Activated naive CD8-positive, alpha-beta T cell treated with anti-CD3 and anti-CD28 coated beads for 36 hours (primary cell): ENCODE data around the gene DDX10. TPM values are rescaled to one million over a fixed set of nuclear protein-coding genes. Genes with fewer than 3 reads are reported as not detected.

Experiments used
- DNase-seq: peaks from one replicate; pipeline ENCODE4 v3.0.0; 2021
- H3K27ac Mint-ChIP-seq: one replicate; pipeline ENCODE4 v1.8.0; 2022; ENCODE audit warnings: mild to moderate bottlenecking, moderate library complexity, mixed read lengths
- H3K27me3 Mint-ChIP-seq: one replicate; pipeline ENCODE4 v1.8.0; 2022; ENCODE audit warnings: mild to moderate bottlenecking, mixed read lengths
- H3K36me3 Mint-ChIP-seq: one replicate; pipeline ENCODE4 v1.8.0; 2021; ENCODE audit warnings: mild to moderate bottlenecking, mixed read lengths
- H3K4me1 Mint-ChIP-seq: one replicate; pipeline ENCODE4 v1.8.0; 2021; ENCODE audit warnings: mixed read lengths
- H3K4me3 Mint-ChIP-seq: one replicate; pipeline ENCODE4 v1.8.0; 2022; ENCODE audit warnings: mild to moderate bottlenecking, moderate library complexity, mixed read lengths
- H3K9me3 Mint-ChIP-seq: one replicate; pipeline ENCODE4 v1.8.0; 2022; ENCODE audit warnings: mixed read lengths
- total RNA-seq, 2 experiments: library from RNA; stranded (reverse); gene quantifications; one replicate each; pipeline ENCODE4 v1.2.3, GENCODE V29; 2021

The DDX10 gene
- total RNA-seq, 2 experiments from 2014 or later = 55.7 to 56.0 TPM

DNA sequence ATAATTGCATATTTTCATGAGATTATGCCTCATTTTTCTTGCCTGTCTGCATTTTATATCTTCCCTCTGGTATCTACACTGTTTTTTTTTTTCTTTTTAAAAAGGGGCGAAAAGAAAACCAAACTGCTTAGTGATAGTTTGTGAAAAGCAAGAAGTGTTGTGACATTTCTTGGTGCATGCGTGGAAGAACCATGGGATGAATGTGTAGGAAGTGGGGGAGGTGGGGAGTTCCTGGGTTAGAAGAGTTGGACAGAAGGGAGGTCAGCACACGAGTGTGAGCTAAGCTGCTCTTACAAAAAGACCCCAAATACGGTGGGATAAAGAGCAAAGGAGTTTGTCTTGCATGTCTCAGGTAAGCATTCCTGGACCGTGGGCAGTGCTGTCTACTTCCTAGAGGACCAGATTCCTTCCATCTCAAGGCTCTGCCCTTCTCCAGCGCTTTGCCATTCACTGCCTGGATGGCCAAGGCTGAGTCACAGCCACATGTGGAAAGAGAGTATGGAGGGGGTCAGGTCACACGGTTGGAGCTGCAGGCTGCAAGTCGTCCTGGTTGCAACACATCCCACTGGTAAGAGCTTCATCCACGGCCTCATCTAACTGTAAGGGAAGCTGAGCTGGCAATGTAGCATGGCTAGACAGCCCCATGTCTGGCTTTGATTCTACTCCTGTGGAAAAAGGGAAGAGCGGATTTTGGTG, 300.6 kb downstream of the DDX10 start:
- no peak for DNase-seq
- Mint-ChIP-seq H3K27me3 (peaks cover 3% of the 10 kb centered on the region), H3K4me3 (no peak overlapping the region), H3K27ac (no peak overlapping the region), H3K4me1 (peaks cover 8% of the 10 kb centered on the region), H3K9me3 (no peaks in the 10 kb centered on the region), H3K36me3 (no peaks in the 10 kb centered on the region)

DNA sequence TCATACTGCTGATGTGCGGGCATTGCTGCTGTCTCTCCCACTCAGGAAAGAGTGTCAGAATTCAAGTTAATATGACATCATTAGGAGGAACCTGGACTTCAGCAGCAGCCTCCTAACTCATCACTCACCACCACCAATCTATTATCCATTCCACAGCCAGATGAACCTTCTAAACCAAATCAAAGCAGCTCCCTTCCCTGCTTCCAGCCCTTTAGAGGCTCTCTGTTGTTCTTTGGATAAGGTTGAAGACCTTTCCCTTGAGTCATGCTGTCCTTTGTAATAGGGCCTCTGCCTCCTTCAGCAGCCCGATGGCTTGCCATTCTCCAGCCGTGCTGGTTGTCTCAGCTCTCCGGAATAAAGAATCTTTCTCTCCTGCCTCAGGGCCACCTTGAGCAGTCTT, 301.3 kb downstream of the DDX10 start:
- H3K27ac Mint-ChIP-seq = no peak overlapping the region

DNA sequence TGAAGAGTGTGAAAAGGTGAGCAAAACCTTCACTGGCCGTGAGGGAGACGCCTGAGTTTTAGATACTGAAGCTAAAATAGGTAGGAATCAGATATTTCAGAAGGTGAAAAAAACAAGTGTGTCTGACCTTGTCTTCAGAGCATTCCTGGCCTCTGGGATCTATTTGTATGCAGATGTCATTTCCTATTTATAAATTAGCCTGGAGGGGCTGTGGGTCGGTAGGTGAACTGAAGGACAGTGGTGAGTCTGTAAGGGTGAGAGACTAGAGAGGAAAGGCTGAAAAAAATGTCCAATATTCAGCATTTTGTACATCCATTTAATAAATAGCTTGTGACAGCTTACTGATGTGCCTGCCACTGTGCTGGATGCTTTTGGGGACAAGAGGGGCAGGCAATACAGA, 302.1 kb downstream of the DDX10 start:
- no peak overlapping the region for H3K27ac Mint-ChIP-seq
- H3K9me3 Mint-ChIP-seq = no peaks in the 10 kb centered on the region
- no peaks in the 10 kb centered on the region for H3K36me3 Mint-ChIP-seq
- H3K27me3 Mint-ChIP-seq = no peaks in the 10 kb centered on the region
- H3K4me3 Mint-ChIP-seq = no peak overlapping the region
- no peak for DNase-seq
- no peaks in the 10 kb centered on the region for H3K4me1 Mint-ChIP-seq

More for the DNA sequence above, 301.3 kb downstream of the DDX10 start:
- H3K27me3 Mint-ChIP-seq = peaks cover 3% of the 10 kb centered on the region
- H3K4me1 Mint-ChIP-seq = peaks cover 3% of the 10 kb centered on the region
- no peak for DNase-seq
- no peak overlapping the region for H3K4me3 Mint-ChIP-seq
- H3K9me3 Mint-ChIP-seq = no peaks in the 10 kb centered on the region
- H3K36me3 Mint-ChIP-seq = no peaks in the 10 kb centered on the region

DNA sequence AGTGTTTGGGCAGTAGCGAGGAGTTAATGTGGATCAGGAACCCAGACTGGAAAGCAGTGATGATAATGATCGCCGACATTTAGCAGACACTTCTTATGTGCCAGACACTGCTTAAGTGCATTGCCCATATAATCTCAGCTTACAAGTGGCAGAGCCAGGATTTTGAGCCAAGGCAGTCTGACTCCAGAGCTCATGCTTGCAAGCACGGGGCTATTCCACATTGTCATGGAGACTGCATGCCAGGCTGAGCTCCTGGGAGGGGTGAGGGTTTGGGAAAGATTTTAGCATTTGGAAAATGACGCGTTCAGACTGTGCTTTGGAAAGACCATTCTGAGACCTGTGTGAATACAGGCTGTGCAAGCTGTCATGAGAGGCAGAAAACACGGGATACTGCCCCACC, 302.7 kb downstream of the DDX10 start:
- H3K9me3 Mint-ChIP-seq = no peaks in the 10 kb centered on the region
- H3K4me1 Mint-ChIP-seq = no peaks in the 10 kb centered on the region
- no peak for DNase-seq
- no peaks in the 10 kb centered on the region for H3K27me3 Mint-ChIP-seq
- H3K27ac Mint-ChIP-seq = no peak overlapping the region
- no peak overlapping the region for H3K4me3 Mint-ChIP-seq
- no peaks in the 10 kb centered on the region for H3K36me3 Mint-ChIP-seq

DNA sequence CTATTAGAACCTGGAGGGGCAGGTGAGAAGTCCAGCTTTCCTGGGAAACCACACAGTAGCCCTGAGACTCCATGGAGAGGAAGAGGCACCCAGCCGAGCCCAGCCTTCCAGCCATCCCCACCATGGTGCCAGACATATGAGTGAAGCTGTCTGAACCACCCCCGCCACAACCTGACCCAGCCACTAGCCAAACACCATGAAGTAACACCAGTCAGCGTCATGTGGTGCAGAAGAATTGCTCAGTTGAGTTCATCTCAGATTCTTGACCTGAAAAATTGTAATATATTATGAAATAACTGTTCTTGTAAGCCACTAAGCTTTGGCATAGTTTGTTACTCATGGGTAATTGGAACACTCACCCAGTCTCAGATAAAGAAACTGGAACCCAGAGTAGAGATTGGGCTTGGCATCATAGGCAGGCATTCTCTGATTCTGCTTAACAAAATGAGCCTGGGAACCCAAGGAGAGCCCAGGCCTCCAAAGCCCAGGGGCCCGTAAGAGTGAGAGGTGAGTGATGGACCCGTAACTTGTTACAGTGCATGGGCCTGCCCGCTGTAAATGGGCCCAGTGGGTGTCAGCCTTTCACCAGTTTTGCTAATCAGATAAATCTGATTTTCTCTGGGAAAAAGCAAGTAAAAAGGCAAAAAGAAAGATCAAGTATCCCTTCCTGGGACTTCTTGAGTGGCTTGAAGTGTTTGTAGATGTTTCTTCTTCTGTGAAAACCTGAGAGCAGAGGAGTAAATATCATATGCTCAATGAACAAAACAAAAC, 305.5 kb downstream of the DDX10 start:
- Mint-ChIP-seq H3K27me3 (no peaks in the 10 kb centered on the region), H3K36me3 (no peaks in the 10 kb centered on the region), H3K4me3 (no peak overlapping the region), H3K4me1 (no peaks in the 10 kb centered on the region), H3K9me3 (no peaks in the 10 kb centered on the region), H3K27ac (no peak overlapping the region)
- no peak for DNase-seq

DNA sequence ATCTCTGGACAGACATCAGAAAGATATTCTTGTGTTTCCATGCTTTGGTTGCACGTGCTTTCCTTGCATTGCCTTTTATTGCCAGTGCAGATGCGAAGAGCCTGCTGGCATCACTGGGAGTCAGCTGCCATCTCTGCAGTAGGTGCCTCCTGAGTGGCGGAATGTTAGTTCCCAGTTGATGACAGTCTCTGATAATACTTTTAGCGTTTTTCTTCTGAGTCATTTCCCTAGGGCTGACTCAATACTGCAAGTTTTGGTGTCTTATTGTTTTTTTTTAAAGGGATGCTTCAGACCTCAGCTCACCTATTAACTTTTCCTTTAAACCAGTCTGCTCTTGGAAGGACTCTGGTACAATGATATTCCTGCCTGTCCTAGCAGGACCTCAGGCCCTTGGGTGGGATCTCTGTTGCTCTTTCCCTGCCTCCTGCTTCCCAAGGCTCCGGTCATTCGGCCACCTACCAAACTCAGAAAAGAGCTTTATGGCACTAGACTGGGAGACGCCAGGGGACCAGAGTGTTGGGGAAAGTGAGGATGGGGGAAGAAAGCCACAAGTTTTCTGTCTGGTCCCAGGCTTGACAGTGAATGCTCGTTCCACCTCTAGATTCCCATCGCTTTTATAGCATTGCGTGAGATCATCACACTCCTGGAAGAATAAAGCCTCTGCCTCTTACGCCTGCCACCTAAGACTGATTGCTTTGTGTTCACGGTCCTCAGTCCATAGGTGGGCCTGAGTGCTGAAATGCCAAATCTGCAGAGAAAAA, 308.7 kb downstream of the DDX10 start:
- no peaks in the 10 kb centered on the region for H3K27me3 Mint-ChIP-seq
- no peaks in the 10 kb centered on the region for H3K36me3 Mint-ChIP-seq
- H3K4me1 Mint-ChIP-seq = no peaks in the 10 kb centered on the region
- no peak for DNase-seq
- H3K4me3 Mint-ChIP-seq = no peak overlapping the region
- H3K9me3 Mint-ChIP-seq = no peaks in the 10 kb centered on the region
- no peak overlapping the region for H3K27ac Mint-ChIP-seq

DNA sequence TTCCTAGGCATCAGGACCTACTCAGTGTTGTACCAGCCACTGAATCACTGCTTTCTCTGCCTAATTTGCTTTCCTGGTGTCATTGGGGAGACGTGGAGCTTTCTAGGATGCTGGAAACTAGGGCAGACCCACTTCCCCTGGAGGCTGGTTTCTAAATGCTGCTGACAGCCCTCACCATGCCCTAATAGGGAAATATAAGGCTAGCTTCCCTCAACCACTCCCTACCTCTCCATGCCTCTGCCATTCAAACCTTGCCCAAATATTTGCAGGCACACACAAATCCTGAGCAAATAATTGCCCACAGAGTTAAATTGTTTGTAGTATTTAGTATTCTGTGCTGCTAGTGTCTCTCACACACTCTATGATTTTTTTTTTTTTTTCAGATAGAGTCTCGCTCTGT, 310.2 kb downstream of the DDX10 start:
- Mint-ChIP-seq H3K36me3 (no peaks in the 10 kb centered on the region), H3K27me3 (no peaks in the 10 kb centered on the region), H3K27ac (no peak overlapping the region), H3K9me3 (no peaks in the 10 kb centered on the region), H3K4me3 (no peak overlapping the region), H3K4me1 (no peaks in the 10 kb centered on the region)
- no peak for DNase-seq

DNA sequence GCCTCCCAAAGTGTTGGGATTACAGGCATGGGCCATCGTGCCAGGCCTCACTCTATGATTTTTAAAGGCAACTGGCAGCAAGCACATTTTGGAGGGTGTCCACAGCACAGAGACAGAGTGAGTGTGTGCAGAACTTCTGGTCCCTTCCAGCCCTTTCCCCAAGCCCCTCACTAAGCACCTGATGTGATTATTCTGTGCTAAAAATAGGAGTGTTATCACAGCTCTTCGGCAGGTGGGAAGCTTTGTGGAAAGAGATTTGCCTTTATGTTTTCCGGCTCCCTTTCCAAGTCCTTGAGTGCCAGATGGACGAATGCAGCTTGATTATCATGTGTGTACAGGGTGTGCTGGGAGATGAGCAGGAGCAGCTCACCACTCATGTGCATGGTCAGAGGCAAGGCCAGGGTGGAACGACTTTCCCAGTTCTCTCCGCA, 310.8 kb downstream of the DDX10 start:
- no peaks in the 10 kb centered on the region for H3K4me1 Mint-ChIP-seq
- no peaks in the 10 kb centered on the region for H3K9me3 Mint-ChIP-seq
- H3K27me3 Mint-ChIP-seq = no peaks in the 10 kb centered on the region
- DNase-seq = no peak
- H3K27ac Mint-ChIP-seq = no peak overlapping the region
- no peaks in the 10 kb centered on the region for H3K36me3 Mint-ChIP-seq
- H3K4me3 Mint-ChIP-seq = no peak overlapping the region

DNA sequence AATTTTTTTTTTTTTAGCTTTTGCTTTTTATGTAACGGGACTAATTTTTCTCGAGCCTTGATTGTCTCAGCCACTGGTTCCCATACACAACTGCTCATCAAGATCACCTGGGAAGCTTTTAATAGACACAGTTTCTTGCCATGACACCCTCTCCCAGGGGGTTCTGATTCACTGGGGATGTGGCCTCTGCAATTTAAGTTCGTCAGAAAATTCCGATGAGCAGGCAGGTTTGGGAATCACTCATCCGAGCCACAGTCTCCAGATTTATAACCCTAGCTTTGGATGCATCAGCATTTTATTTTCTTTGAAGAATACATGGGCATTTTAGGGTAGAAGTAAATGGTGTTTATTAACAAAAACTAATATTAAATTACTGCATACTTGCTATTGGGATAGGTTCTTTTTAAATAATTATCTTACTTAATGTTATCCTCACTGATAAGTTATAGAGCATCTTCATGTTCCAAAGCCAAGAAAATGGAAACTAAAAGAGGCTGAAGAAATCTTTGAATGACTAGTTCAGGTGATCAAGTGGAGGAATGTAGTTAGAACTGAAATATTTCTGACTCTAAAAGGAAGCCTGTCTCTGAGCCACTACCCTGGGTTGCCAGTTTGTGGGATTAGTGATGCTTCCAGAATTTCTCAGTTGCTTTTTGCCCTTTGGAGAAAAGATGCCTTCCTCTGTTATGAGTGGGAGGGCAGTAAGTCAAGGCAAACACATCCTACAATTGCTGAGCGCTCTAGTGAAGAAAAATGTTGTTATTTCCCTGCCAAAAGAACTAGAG, 319.0 kb downstream of the DDX10 start:
- Mint-ChIP-seq H3K27me3 (no peaks in the 10 kb centered on the region), H3K4me1 (no peaks in the 10 kb centered on the region), H3K4me3 (no peak overlapping the region), H3K9me3 (no peaks in the 10 kb centered on the region), H3K36me3 (no peaks in the 10 kb centered on the region), H3K27ac (no peak overlapping the region)
- DNase-seq = no peak

DNA sequence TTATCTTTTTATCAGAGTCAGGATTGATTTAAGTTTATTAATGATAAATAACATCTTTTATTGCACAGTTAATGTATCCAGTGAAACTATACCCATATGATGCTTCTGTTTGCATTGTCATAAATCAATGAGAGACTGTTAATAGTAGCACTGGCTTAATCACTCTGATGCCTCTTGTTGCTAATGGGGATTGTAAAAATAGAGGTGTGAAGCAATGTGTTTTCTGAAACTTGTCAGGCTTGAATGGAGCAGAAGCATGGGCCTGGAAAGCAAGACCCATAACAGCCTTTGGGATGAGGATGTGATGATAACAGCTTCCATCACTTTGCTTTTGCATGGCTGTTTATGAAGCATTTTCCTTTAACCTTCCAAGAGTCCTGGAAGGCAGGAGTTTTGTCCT, 319.7 kb downstream of the DDX10 start:
- Mint-ChIP-seq H3K9me3 (peaks cover 2% of the 10 kb centered on the region), H3K36me3 (no peaks in the 10 kb centered on the region), H3K27me3 (no peaks in the 10 kb centered on the region), H3K27ac (no peak overlapping the region), H3K4me1 (no peaks in the 10 kb centered on the region), H3K4me3 (no peak overlapping the region)
- DNase-seq = no peak

DNA sequence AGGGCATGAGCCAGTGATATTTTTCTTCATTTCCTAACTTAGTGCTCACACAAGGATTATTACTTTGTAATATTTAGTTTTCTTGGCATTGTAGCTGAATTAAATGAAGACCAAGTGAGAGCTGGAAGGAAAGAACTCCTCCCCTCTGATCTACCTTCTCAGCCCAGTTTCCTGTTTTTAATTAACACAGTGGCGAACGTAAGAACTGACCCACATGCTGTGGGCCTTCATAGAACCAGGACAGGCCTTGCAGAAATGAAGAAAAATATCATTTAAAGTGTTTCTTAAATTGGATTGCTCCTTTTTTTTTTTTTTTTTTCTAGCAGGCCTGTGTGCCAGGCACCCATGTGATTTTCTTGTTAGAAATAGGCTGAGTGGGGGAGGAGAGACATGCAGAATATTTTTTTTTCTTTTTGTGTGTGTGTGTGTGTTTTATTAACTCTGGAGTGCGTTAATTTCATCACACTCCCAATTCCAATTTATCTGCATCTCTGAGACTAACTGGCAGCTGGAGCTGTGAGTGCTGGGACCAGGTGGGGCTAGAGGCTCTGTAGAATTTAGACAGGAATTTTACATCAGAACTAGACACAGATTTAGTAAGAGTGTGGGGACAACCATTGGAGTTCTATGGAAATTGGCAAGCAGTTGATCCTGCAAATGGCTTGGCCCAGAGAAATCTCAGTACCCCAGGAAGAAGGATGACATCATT, 320.5 kb downstream of the DDX10 start:
- no peak overlapping the region for H3K4me3 Mint-ChIP-seq
- no peak overlapping the region for H3K27ac Mint-ChIP-seq
- no peaks in the 10 kb centered on the region for H3K27me3 Mint-ChIP-seq
- no peak for DNase-seq
- H3K36me3 Mint-ChIP-seq = no peaks in the 10 kb centered on the region
- H3K4me1 Mint-ChIP-seq = no peaks in the 10 kb centered on the region
- peaks cover 3% of the 10 kb centered on the region for H3K9me3 Mint-ChIP-seq

DNA sequence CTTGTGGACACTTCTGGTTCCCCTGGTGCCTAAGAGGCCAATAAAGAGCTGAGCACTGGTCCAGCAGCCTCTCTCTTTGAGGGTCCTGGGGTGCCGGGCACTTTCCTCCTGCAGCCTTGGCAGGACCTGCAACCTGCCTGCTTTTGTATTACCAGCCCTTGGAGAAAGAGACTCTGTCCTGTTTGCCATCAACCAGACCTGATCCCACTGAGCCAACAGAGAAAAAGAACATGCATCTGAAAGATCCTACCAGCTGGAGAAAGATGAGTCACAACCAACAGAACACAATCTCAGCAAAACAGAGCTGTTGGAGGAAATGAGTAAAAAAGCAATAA, 321.0 kb downstream of the DDX10 start:
- no peak overlapping the region for H3K27ac Mint-ChIP-seq
- H3K4me3 Mint-ChIP-seq = no peak overlapping the region
- no peak for DNase-seq
- no peaks in the 10 kb centered on the region for H3K36me3 Mint-ChIP-seq
- H3K27me3 Mint-ChIP-seq = no peaks in the 10 kb centered on the region
- H3K9me3 Mint-ChIP-seq = peaks cover 3% of the 10 kb centered on the region
- H3K4me1 Mint-ChIP-seq = no peaks in the 10 kb centered on the region
